CD4-positive, alpha-beta T cell treated with Interleukin-6 at 100 ng/mL for 8 hours (primary cell): Measurements from ENCODE around the gene PSMD2.
A peak's percentile ranks its signal among the peaks of the same experiment; 100 is the strongest.
"Not testable (repeated sequence)": the region's sequence is repeated elsewhere in the genome, so short reads cannot be mapped to it uniquely, and the experiment has no call there.

Source experiments
- DNase-seq: peaks from one replicate; pipeline ENCODE4 v3.0.0-alpha.2; 2020; ENCODE audit warnings: mixed read lengths, low spot score

PSMD2 gene

GRCh38 chr3:184298759-184299487 lies at the start of gene PSMD2:
TSS of gene PSMD2 (plus strand) at chr3:184299241. CDS start at chr3:184299267, 26 bp downstream.
- peak; percentile 98 for DNase-seq

- DNase-seq = peak; percentile 97
Measured at GRCh38 chr3:184249412-184250166, 49.5 kb upstream of the PSMD2 start, which contains the start of gene EEF1AKMT4. TSS of gene EEF1AKMT4 (plus strand) at chr3:184249672. CDS start at chr3:184249695, 23 bp downstream.

GRCh38 chr3:184250167-184250828 lies 48.7 kb upstream of the PSMD2 start:
- peak; percentile 88 for DNase-seq

GRCh38 chr3:184255291-184256039 lies 43.6 kb upstream of the PSMD2 start:
- DNase-seq = no peak

- DNase-seq = no peak
Measured at GRCh38 chr3:184257083-184257915, 41.7 kb upstream of the PSMD2 start.

- no peak for DNase-seq
Measured at GRCh38 chr3:184258926-184259325, 40.1 kb upstream of the PSMD2 start.

GRCh38 chr3:184259396-184259877 lies 39.6 kb upstream of the PSMD2 start:
- DNase-seq = no peak

- DNase-seq = no peak
Measured at GRCh38 chr3:184259878-184260723, 38.9 kb upstream of the PSMD2 start.

GRCh38 chr3:184260724-184261269 lies 38.2 kb upstream of the PSMD2 start:
- no peak for DNase-seq

- peak; percentile 30 for DNase-seq
Measured at GRCh38 chr3:184261270-184261853, 37.7 kb upstream of the PSMD2 start, which contains the start of gene CAMK2N2. TSS of gene CAMK2N2 (minus strand) at chr3:184261553. CDS start at chr3:184261285, 268 bp downstream.

- no peak for DNase-seq
Measured at GRCh38 chr3:184261854-184262763, 36.9 kb upstream of the PSMD2 start.

GRCh38 chr3:184262764-184263179 lies 36.3 kb upstream of the PSMD2 start:
- no peak for DNase-seq

GRCh38 chr3:184267249-184267648 lies 31.8 kb upstream of the PSMD2 start:
- not testable (repeated sequence) for DNase-seq

GRCh38 chr3:184272269-184272668 lies 26.8 kb upstream of the PSMD2 start:
- DNase-seq = no peak

- no peak for DNase-seq
Measured at GRCh38 chr3:184275381-184275701, 23.7 kb upstream of the PSMD2 start.

GRCh38 chr3:184275961-184276910 lies 22.8 kb upstream of the PSMD2 start, which contains the start of gene ECE2:
TSS of gene ECE2 (plus strand) at chr3:184276022. CDS start at chr3:184276154, 132 bp downstream.
- no peak for DNase-seq

GRCh38 chr3:184277366-184277765 lies 21.7 kb upstream of the PSMD2 start:
- no peak for DNase-seq
